Measurements from ENCODE around the gene NPNT. TPM values are rescaled to one million over a fixed set of nuclear protein-coding genes. Genes with fewer than 3 reads are reported as not detected.

Gene NPNT
- total RNA-seq, 1 experiment from 2014 or later: 0.97 TPM

DNA sequence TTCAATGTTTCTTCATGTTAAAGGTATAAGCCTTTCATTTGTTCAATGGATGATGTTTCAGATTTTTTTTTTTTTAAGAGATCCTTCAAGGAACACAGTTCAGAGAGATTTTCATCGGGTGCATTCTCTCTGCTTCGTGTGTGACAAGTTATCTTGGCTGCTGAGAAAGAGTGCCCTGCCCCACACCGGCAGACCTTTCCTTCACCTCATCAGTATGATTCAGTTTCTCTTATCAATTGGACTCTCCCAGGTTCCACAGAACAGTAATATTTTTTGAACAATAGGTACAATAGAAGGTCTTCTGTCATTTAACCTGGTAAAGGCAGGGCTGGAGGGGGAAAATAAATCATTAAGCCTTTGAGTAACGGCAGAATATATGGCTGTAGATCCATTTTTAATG, 75.8 kb downstream of the NPNT start:
- Histone ChIP-seq H3K27me3 (ENCODE audit: control insufficient read depth, insufficient read depth, low read length) (no peaks in the 10 kb centered on the region), H3K4me3 (ENCODE audit: insufficient read depth, low read depth, low read length) (no peak overlapping the region), H3K36me3 (replicated peaks; ENCODE audit: control insufficient read depth, insufficient read depth, low read length) (no peaks in the 10 kb centered on the region)
- no peak for DNase-seq

DNA sequence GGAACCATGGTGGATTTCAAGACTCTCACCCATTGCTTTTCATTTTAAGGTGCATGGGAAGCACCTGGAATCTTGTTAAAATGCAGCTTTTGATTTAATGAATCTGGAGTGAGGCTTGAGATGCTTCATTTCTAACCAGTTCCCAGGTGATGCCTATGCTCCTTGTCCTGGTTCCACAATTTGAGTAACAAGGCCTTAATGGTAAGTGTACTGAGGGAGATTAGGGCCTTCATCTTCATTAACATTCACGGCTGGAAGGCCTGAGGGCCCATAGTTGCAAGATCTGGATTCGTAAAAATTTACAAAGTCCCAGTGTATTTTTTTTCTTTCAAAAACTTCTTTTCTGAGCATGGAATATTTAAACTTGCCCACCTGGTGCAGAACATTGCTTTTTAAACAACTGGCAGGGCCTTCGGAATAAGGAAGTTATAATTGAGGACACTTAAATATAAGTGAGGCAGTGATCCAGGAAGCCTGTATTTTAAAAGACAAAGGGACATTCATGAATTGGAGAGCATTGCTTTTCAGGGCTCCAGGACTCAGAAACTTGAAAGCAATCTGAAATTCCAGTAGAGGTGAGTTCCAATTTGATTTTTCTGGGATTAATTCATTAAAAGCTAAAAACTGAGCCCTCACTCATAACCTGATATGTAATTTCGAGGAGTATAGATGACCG, 77.8 kb downstream of the NPNT start:
- H3K4me3 ChIP-seq (ENCODE audit: insufficient read depth, low read depth, low read length): no peak overlapping the region
- no peaks in the 10 kb centered on the region for H3K36me3 ChIP-seq (replicated peaks; ENCODE audit: control insufficient read depth, insufficient read depth, low read length)

DNA sequence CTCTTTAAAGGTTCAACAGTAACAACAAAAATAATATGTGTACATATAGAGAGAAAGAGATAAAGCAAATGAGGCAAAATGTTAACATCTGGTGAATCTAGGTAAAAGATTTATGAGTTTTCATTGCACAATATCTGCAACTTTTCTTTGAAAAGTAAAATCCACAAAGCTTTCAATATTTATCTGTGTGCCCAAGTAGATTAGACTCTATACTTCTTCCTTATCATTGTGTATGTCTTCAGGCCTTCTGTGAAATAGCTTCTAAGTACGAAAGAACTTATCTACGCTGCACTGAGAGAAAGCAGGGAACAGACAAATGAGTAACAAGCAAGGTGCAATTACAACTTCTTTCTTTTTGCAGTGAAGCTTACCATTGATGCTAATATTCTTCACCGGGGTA, 81.6 kb downstream of the NPNT start:
- Histone ChIP-seq H3K4me3 (ENCODE audit: insufficient read depth, low read depth, low read length) (no peak overlapping the region), H3K27me3 (ENCODE audit: control insufficient read depth, insufficient read depth, low read length) (no peaks in the 10 kb centered on the region), H3K36me3 (replicated peaks; ENCODE audit: control insufficient read depth, insufficient read depth, low read length) (no peaks in the 10 kb centered on the region)
- no peak for DNase-seq

More for the DNA sequence above, 77.8 kb downstream of the NPNT start:
- no peaks in the 10 kb centered on the region for H3K27me3 ChIP-seq (ENCODE audit: control insufficient read depth, insufficient read depth, low read length)
- DNase-seq: peak; percentile 17

DNA sequence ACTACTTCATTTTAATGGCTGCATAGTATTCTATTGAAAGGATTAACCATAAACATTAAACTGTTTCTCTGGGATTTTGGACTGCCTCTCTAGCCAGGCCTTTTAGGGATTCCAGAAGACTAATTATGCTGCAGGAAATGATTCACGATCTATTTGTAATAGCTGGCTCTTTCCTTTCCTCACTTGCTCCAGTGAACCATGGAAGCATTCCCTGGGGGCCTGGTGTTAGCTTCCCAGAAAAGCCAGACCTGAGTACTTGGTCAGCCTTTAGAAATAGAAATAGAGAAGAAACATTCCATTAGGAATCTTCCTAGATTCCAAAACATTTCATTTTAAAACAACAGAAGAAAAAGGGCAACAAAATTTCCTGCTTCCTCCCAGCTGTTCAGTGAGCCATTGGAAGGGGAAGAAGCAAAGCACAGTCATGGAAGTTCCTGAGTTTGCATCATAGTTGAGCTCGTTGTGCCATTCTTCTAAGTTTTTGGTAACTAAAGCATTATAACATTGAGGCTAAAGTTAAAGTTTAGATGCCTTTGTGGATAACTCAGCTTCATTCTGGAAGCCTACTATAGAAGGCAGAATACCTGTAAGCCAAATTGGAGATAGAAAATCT, 83.5 kb downstream of the NPNT start:
- Histone ChIP-seq H3K4me3 (ENCODE audit: insufficient read depth, low read depth, low read length) (no peak overlapping the region), H3K36me3 (replicated peaks; ENCODE audit: control insufficient read depth, insufficient read depth, low read length) (no peaks in the 10 kb centered on the region), H3K27me3 (ENCODE audit: control insufficient read depth, insufficient read depth, low read length) (no peaks in the 10 kb centered on the region)
- DNase-seq: no peak

DNA sequence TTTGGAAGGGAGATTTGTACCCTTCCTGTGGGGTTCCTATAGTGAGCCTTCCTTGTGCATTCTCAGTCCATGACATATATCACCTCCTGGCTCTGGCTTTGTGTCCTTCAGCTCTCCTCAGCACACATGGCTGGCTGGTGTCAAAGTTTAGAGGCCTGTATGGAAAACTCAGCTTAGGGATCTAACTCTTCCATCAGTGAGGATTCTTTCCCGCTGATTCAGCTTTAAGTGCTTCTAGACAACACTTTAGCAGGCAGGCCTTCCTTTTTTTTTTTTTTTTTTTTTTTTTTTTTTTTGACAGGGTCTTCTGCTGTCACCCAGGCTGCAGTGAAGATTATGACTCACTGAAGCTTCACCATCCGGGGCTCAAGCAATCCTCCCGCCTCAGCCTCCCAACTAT, 84.2 kb downstream of the NPNT start:
- no peak for DNase-seq
- Histone ChIP-seq H3K4me3 (ENCODE audit: insufficient read depth, low read depth, low read length) (no peak overlapping the region), H3K36me3 (replicated peaks; ENCODE audit: control insufficient read depth, insufficient read depth, low read length) (no peaks in the 10 kb centered on the region), H3K27me3 (ENCODE audit: control insufficient read depth, insufficient read depth, low read length) (no peaks in the 10 kb centered on the region)

DNA sequence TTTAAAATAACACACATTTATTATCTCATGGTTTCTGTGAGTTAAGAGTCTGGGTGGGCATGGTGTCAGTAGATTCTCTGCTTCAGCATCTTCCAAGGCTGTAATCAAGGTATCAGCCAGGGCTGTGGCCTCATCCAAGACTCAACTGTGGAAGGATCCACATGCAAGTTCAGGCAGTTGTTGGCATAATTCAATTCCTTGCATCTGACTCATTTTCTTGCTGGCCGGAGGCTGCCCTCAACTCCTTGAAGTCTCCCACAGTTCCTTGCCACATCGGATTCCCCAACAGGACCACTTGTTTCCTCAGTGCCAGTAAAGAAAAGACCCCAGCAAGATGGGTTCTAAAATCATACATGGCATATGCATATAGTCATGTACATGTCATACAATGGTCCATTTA, 93.4 kb downstream of the NPNT start:
- Histone ChIP-seq H3K27me3 (ENCODE audit: control insufficient read depth, insufficient read depth, low read length) (no peaks in the 10 kb centered on the region), H3K4me3 (ENCODE audit: insufficient read depth, low read depth, low read length) (no peak overlapping the region), H3K36me3 (replicated peaks; ENCODE audit: control insufficient read depth, insufficient read depth, low read length) (no peaks in the 10 kb centered on the region)
- DNase-seq: no peak

DNA sequence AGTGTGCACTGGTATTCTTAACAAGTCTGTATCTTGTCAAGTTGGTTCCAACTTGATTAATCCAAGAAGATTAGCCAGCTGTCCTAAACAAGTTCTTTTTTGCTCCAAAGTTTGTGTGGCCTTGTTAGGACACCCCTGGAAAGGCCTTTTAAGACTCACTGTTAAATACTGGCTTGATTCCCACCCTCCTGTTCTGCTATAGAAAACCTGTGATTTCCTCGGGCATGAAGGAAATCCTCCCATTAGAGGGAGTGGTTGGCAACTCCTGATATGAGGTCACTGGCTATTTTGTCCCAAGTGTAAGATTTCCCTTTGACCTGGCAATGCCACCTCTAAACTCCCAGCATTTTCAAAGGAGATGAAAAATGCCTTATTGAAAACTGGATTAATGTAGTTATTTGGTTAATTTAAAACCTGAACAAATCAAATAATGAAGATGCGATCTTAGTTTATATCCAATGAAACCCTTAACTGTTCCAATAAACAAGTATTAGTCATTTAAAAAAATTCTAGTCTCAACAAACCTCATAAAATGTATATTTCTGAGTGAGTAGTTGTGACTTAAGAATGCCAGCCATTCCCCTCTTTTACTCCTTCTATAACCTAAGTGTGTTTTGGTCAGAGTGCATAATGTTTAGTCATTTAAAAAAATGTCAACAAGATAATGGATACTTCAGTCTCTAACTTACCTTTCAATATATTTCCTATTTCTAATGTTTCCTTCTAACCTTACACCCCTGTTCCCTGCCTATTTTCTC, 94.4 kb downstream of the NPNT start:
- no peak for DNase-seq
- H3K36me3 ChIP-seq (replicated peaks; ENCODE audit: control insufficient read depth, insufficient read depth, low read length): no peaks in the 10 kb centered on the region
- H3K27me3 ChIP-seq (ENCODE audit: control insufficient read depth, insufficient read depth, low read length): no peaks in the 10 kb centered on the region
- H3K4me3 ChIP-seq (ENCODE audit: insufficient read depth, low read depth, low read length): no peak overlapping the region

DNA sequence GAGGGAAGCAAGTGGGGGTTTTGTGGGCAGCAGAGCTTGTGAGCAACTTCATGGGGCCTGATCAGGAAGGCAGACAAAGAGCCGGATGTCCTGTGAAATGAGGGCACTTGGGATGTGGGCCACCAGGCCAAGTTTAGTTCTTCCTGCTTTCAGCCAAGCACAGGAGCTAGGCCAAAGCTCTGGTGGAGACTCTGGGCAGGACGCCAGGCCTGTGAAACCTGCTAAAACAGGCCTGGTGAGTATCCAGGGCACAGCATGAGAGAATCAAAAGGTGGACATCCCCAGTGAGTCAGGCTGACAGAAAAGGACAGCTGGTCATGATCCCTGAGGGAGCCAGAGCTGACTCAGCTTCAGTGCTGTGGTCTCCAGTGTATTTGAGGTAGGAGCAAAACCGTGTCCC, 95.7 kb downstream of the NPNT start:
- Histone ChIP-seq H3K4me3 (ENCODE audit: insufficient read depth, low read depth, low read length) (no peak overlapping the region), H3K27me3 (ENCODE audit: control insufficient read depth, insufficient read depth, low read length) (no peaks in the 10 kb centered on the region), H3K36me3 (replicated peaks; ENCODE audit: control insufficient read depth, insufficient read depth, low read length) (no peaks in the 10 kb centered on the region)
- no peak for DNase-seq

DNA sequence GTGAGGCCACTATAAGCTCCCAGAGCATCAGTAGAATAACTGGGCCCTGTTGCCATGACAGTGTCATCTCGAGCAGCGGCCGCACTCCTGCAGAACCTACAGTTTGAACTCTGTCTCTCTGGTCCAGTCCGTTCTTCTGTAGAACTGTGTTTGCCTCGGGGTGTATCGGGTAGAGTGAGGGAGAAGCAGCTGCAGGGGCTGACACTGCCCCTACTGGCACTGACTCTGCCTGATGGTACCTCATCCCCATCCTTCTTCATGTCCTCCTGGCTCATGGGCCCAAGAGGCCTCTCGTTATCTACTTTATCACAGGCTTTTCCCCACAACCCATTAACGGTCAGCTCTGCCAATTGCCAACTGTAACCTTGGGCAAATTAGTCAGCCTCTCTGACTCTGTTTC, 96.5 kb downstream of the NPNT start:
- no peak overlapping the region for H3K4me3 ChIP-seq (ENCODE audit: insufficient read depth, low read depth, low read length)
- no peaks in the 10 kb centered on the region for H3K36me3 ChIP-seq (replicated peaks; ENCODE audit: control insufficient read depth, insufficient read depth, low read length)
- no peaks in the 10 kb centered on the region for H3K27me3 ChIP-seq (ENCODE audit: control insufficient read depth, insufficient read depth, low read length)
- no peak for DNase-seq

DNA sequence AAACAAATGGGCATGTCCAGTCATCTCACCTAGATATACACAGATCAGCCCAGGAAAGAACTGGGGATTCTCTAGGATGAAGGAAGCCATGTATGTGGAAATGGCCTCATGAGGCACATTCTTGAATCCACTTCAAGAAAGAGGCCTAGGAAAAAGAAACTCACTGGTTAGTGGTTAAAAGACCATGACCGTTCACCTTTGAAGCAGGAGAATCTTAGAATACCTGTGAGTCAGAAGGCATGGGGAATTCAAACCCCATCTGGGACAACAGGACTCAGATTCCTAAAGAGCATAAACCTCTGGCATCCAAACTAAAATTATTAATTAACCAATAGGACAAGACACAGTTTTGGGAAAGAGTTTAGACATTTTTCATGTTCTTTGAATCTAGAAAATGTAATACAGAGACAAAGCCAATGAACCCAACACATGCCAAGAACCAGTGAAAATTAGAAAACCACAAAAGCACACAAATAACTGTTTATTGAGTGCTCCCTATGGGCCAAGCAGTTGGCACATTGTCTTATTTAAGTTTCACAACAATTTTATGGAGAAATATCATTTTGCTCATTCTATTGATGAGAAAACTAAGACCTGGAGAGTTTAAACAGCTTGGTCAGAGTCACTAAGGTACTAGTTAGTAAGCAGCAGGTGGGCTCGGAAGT, 97.5 kb downstream of the NPNT start:
- no peak for DNase-seq
- no peaks in the 10 kb centered on the region for H3K36me3 ChIP-seq (replicated peaks; ENCODE audit: control insufficient read depth, insufficient read depth, low read length)
- no peak overlapping the region for H3K4me3 ChIP-seq (ENCODE audit: insufficient read depth, low read depth, low read length)
- no peaks in the 10 kb centered on the region for H3K27me3 ChIP-seq (ENCODE audit: control insufficient read depth, insufficient read depth, low read length)

DNA sequence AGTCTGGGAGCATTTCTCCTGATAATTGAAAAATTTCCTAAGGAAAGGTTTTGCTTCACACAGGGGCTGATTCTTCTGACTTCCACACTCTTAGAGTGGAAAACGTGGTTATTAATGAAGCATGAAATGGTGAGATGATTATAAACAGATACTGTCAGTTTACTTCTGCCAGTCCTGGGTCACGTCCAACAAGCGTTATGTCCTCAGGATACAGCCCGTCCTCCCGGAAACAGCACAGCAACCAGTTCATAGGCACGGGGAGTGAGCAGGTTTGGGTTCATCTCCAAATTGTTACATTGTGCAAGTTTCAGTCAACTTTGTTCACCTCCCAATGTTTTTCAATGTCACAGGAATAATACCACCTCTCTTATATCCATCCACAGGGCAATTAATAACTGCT, 98.8 kb downstream of the NPNT start:
- Histone ChIP-seq H3K36me3 (replicated peaks; ENCODE audit: control insufficient read depth, insufficient read depth, low read length) (no peaks in the 10 kb centered on the region), H3K4me3 (ENCODE audit: insufficient read depth, low read depth, low read length) (no peak overlapping the region), H3K27me3 (ENCODE audit: control insufficient read depth, insufficient read depth, low read length) (no peaks in the 10 kb centered on the region)
- no peak for DNase-seq

DNA sequence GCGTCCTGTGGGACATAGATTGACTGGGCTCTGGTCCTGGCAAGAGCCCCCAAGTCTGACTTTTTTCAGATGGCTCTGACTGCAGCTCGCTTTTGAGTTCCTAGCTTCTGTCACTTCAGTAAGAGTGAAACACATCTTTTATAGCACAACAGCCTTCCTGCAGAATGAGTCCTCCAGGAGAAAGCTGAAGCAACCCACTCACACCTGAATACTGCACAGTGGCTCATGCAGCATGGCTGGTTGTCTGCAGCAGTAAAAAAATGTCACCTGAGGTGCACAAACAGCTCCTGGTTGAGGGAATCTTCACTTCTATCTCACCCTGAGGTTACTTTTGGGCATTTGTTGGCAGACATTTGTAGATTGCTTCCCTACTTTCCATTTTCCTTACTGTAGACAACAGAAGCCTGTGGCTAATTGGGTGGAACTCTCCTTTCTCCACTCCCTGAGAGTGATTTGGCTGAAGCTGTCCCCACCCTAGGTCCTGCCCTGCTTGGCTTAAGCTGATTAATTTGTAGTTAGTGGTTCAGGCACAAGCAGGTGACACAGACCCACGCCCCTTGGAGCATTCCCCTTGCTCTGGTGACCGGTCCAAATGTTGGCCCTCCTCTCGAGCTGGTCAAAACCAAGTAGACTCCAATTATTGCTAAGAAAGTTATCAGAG, 99.7 kb downstream of the NPNT start:
- no peak overlapping the region for H3K4me3 ChIP-seq (ENCODE audit: insufficient read depth, low read depth, low read length)
- no peaks in the 10 kb centered on the region for H3K36me3 ChIP-seq (replicated peaks; ENCODE audit: control insufficient read depth, insufficient read depth, low read length)
- H3K27me3 ChIP-seq (ENCODE audit: control insufficient read depth, insufficient read depth, low read length): no peaks in the 10 kb centered on the region
- DNase-seq: no peak

DNA sequence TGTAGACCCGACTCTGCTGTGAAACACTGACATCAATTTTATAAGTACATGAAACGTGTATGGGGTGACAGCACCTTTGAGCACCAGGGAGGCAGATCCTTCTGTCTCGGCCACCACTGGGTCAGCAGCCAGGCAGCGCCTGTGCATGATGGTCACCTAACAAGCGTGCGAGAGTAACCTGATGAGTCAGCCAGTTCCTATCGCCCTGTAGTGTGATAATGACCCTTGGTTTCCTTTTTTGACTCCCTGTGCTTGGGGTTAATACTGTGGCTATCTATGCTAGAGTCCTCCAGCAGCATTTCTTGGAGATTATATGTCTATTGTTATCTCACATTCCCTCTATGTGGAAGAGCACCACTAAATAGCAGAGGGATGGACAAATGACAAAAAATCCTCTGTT, 101.6 kb downstream of the NPNT start:
- no peak for DNase-seq

DNA sequence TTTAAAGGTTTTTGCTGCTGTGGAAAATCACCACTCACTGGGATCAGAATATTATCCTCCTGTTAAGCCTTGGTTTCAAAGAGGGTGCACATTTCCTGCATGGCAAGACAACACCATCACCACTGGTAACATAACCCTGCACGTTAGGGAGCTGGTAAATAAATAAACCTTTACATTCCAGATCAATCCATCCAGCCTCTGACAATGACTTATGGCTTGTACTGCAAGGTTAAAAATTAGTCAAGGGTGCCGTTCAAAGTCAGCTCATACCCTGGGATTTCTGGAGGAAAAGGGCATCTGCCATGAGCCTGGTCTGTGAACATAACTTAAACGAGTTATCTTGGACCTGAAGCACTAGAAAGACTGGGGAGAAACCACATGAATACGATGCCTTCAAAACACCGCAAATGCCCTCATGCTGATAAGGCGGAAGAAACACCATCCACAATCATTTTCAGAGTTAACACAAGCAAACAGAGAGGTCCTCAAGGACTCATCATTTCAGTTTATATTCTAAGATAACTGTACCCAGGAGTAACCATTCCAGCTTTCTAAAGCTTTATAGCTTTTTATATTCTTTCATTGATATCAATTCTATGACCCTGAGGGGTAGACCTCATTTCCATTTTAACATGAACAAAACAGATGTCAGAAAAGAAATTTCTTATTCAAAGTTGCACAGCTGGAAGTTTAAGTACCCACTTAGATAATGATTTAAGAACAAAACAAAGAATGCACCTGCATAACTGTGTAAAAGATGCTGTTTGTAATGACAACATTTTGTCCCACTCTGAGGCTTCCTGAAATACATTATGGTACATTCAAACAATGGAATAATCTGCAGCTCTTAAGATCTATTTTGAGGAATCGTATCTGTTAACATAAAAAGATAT, 103.1 kb downstream of the NPNT start:
- no peak for DNase-seq
- Histone ChIP-seq H3K36me3 (replicated peaks; ENCODE audit: control insufficient read depth, insufficient read depth, low read length) (no peaks in the 10 kb centered on the region), H3K27me3 (ENCODE audit: control insufficient read depth, insufficient read depth, low read length) (no peaks in the 10 kb centered on the region), H3K4me3 (ENCODE audit: insufficient read depth, low read depth, low read length) (no peak overlapping the region)

More for the DNA sequence above, 101.6 kb downstream of the NPNT start:
- H3K36me3 ChIP-seq (replicated peaks; ENCODE audit: control insufficient read depth, insufficient read depth, low read length): no peaks in the 10 kb centered on the region
- no peaks in the 10 kb centered on the region for H3K27me3 ChIP-seq (ENCODE audit: control insufficient read depth, insufficient read depth, low read length)
- H3K4me3 ChIP-seq (ENCODE audit: insufficient read depth, low read depth, low read length): no peak overlapping the region
